Activated CD8-positive, alpha-beta T cell treated with anti-CD3 and anti-CD28 coated beads for 36 hours (primary cell): Measurements from ENCODE around the gene SH2D2A. TPM values are rescaled to one million over a fixed set of nuclear protein-coding genes. Genes with fewer than 3 reads are reported as not detected.

ENCODE experiments used
- ATAC-seq: fragments of 200-7000 bp; cut with Tn5 transposase; one replicate; pipeline ENCODE4 v1.10.0; 2021; ENCODE audit warnings: mild to moderate bottlenecking, moderate library complexity
- CTCF ChIA-PET: fragments of 350-600 bp; sonication (Branson Sonifier 250); formaldehyde crosslinking; loops from one replicate; lab custom pipeline; 2021; ENCODE audit warnings: antibody characterized with exemption; lab: Charles Lee
- POLR2A ChIA-PET: fragments of 350-600 bp; sonication (Branson Sonifier 250); formaldehyde crosslinking; loops from one replicate; lab custom pipeline; 2021; ENCODE audit warnings: antibody characterized with exemption; lab: Charles Lee
- DNase-seq: peaks from one replicate; pipeline ENCODE4 v3.0.0-alpha.2; 2020
- H3K27ac Mint-ChIP-seq: one replicate; pipeline ENCODE4 v1.8.0; 2021; ENCODE audit warnings: mild to moderate bottlenecking, mixed read lengths
- H3K27me3 Mint-ChIP-seq: one replicate; pipeline ENCODE4 v1.8.0; 2021; ENCODE audit warnings: mixed read lengths
- H3K36me3 Mint-ChIP-seq: one replicate; pipeline ENCODE4 v1.8.0; 2021; ENCODE audit warnings: low read depth, mixed read lengths
- H3K4me1 Mint-ChIP-seq: one replicate; pipeline ENCODE4 v1.8.0; 2021; ENCODE audit warnings: low read depth, mixed read lengths
- H3K4me3 Mint-ChIP-seq: one replicate; pipeline ENCODE4 v1.8.0; 2021; ENCODE audit warnings: mild to moderate bottlenecking, moderate library complexity, mixed read lengths
- H3K9me3 Mint-ChIP-seq: one replicate; pipeline ENCODE4 v1.8.0; 2021; ENCODE audit warnings: mixed read lengths
- intact Hi-C: fragments of 100-400 bp; cut with micrococcal nuclease; formaldehyde crosslinking; loops from one replicate; pipeline ENCODE4 v1.10.0; 2022
- total RNA-seq, 2 experiments: library from RNA; stranded (reverse); gene quantifications; one replicate each; pipeline ENCODE4 v1.2.3, GENCODE V29; 2021
- TF ChIP-seq, protein P1 (sequence below): fragments of 200-600 bp; IDR thresholded peaks from one replicate; pipeline ENCODE4 v1.8.0; 2022; ENCODE audit warnings: antibody characterized with exemption, mild to moderate bottlenecking

SH2D2A gene
- total RNA-seq, 2 experiments from 2014 or later = 297 to 315 TPM

DNA sequence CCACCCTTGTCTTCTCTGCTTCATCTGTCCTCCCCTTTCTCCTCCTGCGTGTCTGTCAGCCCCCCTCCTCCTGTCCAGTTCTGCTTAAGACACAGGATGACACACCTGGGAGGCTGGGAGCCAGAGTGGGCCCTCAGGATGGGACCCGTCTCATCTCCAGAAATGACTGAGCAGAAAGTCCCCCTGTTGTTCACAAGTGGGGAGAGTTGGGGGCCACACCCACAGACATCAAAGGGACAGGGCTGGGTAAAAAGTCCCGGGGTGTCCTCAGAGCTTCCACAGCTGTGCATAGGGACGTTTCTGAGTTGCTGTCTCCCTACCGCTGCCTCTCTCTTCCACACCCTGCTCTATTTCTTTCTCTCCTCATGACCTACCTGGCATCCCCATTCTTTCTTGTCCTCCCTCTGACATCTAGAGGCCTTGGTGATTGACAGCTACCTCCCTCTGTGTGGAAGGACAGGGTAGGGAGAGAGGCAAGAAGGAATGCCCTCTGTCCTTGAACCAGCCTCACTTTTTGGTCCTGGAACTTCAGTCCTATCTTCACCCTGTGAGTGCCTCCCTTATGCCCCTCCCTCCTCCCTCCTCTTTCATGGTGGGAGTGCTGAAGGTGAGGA lies 19.5 kb upstream of the SH2D2A start:
- POLR2A ChIA-PET = interaction anchor here (0.7 to 2.1 kb wide), 3 partner anchors 14 to 23 kb away, joined by 3 to 12 read pairs (median 4); partner anchors contain the start of genes INSRR and SH2D2A
- Mint-ChIP-seq H3K9me3 (no peaks in the 10 kb centered on the region), H3K27me3 (peaks cover 21% of the 10 kb centered on the region), H3K4me1 (peaks cover 46% of the 10 kb centered on the region), H3K27ac (peak overlapping the region; percentile 70), H3K36me3 (no peaks in the 10 kb centered on the region), H3K4me3 (peak overlapping the region; percentile 12)
- DNase-seq = peak; percentile 84
- CTCF ChIA-PET = interaction anchor here (0.9 to 13.7 kb wide), 8 partner anchors 11 to 110 kb away, joined by 3 to 273 read pairs (median 49); partner anchors contain the start of genes INSRR, NTRK1 and PEAR1
- TF ChIP-seq, protein P1, sequence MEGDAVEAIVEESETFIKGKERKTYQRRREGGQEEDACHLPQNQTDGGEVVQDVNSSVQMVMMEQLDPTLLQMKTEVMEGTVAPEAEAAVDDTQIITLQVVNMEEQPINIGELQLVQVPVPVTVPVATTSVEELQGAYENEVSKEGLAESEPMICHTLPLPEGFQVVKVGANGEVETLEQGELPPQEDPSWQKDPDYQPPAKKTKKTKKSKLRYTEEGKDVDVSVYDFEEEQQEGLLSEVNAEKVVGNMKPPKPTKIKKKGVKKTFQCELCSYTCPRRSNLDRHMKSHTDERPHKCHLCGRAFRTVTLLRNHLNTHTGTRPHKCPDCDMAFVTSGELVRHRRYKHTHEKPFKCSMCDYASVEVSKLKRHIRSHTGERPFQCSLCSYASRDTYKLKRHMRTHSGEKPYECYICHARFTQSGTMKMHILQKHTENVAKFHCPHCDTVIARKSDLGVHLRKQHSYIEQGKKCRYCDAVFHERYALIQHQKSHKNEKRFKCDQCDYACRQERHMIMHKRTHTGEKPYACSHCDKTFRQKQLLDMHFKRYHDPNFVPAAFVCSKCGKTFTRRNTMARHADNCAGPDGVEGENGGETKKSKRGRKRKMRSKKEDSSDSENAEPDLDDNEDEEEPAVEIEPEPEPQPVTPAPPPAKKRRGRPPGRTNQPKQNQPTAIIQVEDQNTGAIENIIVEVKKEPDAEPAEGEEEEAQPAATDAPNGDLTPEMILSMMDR = no peak
- intact Hi-C loops = loop anchor here (5.0 kb wide), 1 partner anchor 56 kb away; the partner anchor contains the start of gene PEAR1
- ATAC-seq = peak; percentile 74

DNA sequence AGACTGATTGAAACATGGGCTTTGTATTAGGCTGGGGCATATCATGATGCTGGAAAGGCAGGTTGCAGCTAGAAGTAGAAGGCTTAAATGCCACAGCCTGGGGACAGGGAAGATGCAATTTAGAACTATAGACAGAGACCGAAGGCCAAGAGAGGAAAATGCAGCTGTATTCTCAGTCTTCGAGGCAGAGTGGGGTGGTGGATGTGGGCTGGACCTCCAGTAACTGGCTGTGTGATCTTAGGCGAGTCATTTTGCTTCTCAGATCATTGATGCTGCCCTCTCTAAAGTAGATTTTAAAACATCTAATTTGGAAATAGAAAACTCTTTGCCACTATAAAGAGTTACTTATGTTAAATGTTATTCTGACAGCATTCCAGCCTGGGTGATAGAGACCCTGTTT lies 17.7 kb upstream of the SH2D2A start:
- Mint-ChIP-seq H3K27me3 (peaks cover 16% of the 10 kb centered on the region), H3K4me1 (peaks cover 42% of the 10 kb centered on the region), H3K4me3 (no peak overlapping the region), H3K9me3 (no peaks in the 10 kb centered on the region), H3K27ac (peak overlapping the region; percentile 11), H3K36me3 (no peaks in the 10 kb centered on the region)
- intact Hi-C loops = no loop called here
- TF ChIP-seq, protein P1 = no peak
- ChIA-PET POLR2A (interaction anchor here (1.1 to 1.3 kb wide), 4 partner anchors 10 to 37 kb away, joined by 4 to 5 read pairs (median 4); no protein-coding TSS in a partner anchor), CTCF (interaction anchor here (0.7 to 13.7 kb wide), 6 partner anchors 15 to 63 kb away, joined by 4 to 273 read pairs (median 4); partner anchors contain the start of genes INSRR, NTRK1 and PEAR1)
- DNase-seq = peak; percentile 52
- peak; percentile 11 for ATAC-seq

DNA sequence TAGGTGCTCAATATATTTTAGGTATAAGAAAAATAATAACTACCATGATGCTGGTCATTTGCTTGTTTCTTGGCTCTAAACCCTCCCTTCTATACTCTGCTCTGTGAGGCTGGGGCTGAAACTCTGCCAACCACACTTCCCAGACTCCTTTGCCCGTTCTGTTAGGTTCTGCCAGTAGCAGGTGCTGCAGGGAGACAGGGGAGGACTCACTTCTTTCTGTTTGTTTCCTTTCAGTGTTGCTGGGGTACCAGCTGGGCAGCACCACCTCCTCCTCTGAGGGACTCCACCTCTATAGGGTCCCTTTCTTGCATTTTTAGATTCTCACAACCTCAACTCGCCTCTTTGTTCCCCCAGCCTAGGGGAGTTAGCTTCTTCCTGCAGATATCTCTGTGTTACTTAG lies 17.0 kb upstream of the SH2D2A start:
- Mint-ChIP-seq H3K9me3 (no peaks in the 10 kb centered on the region), H3K4me1 (peaks cover 40% of the 10 kb centered on the region), H3K27ac (no peak overlapping the region), H3K36me3 (no peaks in the 10 kb centered on the region), H3K27me3 (peaks cover 12% of the 10 kb centered on the region), H3K4me3 (no peak overlapping the region)
- TF ChIP-seq, protein P1 = no peak
- ATAC-seq (peak; percentile 70), DNase-seq (peak; percentile 66)
- intact Hi-C loops = no loop called here
- CTCF ChIA-PET = interaction anchor here (0.7 to 13.7 kb wide), 8 partner anchors 11 to 78 kb away, joined by 3 to 273 read pairs (median 4); partner anchors contain the start of genes INSRR, NTRK1 and PEAR1
- POLR2A ChIA-PET = interaction anchor here (1.1 to 1.3 kb wide), 4 partner anchors 10 to 36 kb away, joined by 4 to 5 read pairs (median 4); no protein-coding TSS in a partner anchor

DNA sequence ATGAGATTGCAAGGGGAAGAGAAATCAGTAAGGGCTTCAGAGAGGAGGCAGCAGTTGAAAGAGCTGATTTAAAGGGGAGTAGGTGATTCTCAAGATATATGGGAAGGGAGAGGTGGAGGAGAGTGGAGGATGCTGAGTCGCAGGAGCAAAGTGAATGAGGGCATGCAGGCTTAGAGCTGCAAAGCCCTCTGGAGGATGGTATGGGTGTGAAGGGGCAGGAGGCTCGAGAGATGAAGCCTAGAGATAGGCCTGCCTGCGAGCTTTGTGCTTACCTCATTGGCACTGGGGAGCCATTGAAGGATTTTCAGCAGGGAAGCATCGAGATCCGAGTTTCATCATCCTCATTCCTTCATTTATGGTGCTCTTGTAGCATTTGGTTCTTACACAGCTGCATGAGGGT lies 15.8 kb upstream of the SH2D2A start:
- Mint-ChIP-seq H3K9me3 (no peaks in the 10 kb centered on the region), H3K4me1 (peaks cover 39% of the 10 kb centered on the region), H3K4me3 (no peak overlapping the region), H3K27ac (no peak overlapping the region), H3K36me3 (no peaks in the 10 kb centered on the region), H3K27me3 (peaks cover 10% of the 10 kb centered on the region)
- intact Hi-C loops = no loop called here
- TF ChIP-seq, protein P1 = no peak
- ATAC-seq = no peak
- ChIA-PET CTCF (interaction anchor here (0.9 to 13.7 kb wide), 7 partner anchors 19 to 143 kb away, joined by 4 to 273 read pairs (median 5); partner anchors contain the start of genes INSRR, NTRK1 and PEAR1), POLR2A (interaction anchor here (0.6 to 1.9 kb wide), 2 partner anchors 10 to 165 kb away, joined by 3 to 5 read pairs; no protein-coding TSS in a partner anchor)
- DNase-seq = no peak
